Activated CD8-positive, alpha-beta memory T cell treated with anti-CD3 and anti-CD28 coated beads for 36 hours (primary cell): ENCODE measurements around the gene HMGCS1. TPM values are rescaled to one million over a fixed set of nuclear protein-coding genes. Genes with fewer than 3 reads are reported as not detected.
"Not testable (repeated sequence)": the region's sequence is repeated elsewhere in the genome, so short reads cannot be mapped to it uniquely, and the experiment has no call there.

Source experiments
- CTCF ChIA-PET: fragments of 350-600 bp; sonication (Branson Sonifier 250); formaldehyde crosslinking; loops from one replicate; lab custom pipeline; 2021; ENCODE audit warnings: antibody characterized with exemption; lab: Charles Lee
- POLR2A ChIA-PET: fragments of 350-600 bp; sonication (Branson Sonifier 250); formaldehyde crosslinking; loops from one replicate; lab custom pipeline; 2021; ENCODE audit warnings: antibody characterized with exemption; lab: Charles Lee
- total RNA-seq, 2 experiments: library from RNA; stranded (reverse); gene quantifications; one replicate each; pipeline ENCODE4 v1.2.3, GENCODE V29; 2021

HMGCS1 gene
- total RNA-seq, 2 experiments from 2014 or later, result 91.4 to 93.3 TPM

DNA sequence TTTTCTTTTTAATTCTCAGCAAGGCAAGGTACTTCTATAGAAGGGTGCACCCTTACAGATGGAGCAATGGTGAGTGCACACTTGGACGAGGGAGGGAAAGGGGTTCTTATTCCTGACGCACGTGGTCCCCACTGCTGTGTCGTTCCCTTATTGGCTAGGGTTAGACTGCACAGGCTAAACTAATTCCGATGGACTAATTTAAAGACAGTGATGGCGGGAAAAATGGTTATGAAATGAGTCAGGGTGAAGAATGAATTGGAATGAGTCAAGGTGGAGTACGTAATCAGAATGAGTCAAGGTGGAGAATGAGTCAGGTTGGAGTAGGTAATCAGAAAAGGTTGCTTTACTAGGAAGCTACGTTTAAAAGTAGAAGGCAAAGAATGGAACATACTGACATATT, 2.1 kb upstream of the HMGCS1 start:
- POLR2A ChIA-PET, result interaction anchor here (0.7 to 1.1 kb wide), 4 partner anchors 15 to 322 kb away, joined by 3 to 5 read pairs (median 4); partner anchors contain the start of gene TMEM267
- CTCF ChIA-PET, result interaction anchor here (0.6 to 1.0 kb wide), 4 partner anchors 168 to 237 kb away, joined by 3 to 4 read pairs (median 3); partner anchors contain the start of genes TMEM267 and ZNF131

DNA sequence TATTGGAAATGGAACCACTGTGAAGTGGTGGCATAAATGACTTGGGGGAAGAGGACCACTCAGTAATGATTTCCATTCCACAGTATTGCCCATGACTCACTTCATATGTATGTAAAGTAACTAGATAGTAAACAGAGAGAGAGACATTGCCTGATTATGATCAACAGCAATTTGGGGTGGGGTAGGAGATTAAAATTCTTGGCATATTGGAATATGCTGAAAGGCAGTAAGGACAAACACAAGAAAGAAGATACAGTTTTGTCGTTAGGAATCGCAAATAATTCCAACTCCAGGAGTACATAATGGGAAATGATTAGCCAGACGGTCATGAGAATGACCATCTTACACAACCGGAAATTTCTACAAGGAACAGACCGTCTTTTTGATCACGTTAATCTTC, 1.5 kb upstream of the HMGCS1 start:
- POLR2A ChIA-PET, result interaction anchor here (1.7 to 2.9 kb wide), 2 partner anchors 170 to 194 kb away, joined by 6 to 36 read pairs; partner anchors contain the start of genes TMEM267 and ZNF131
- CTCF ChIA-PET, result interaction anchor here (0.8 to 1.0 kb wide), 2 partner anchors 75 to 169 kb away, joined by 3 read pairs; partner anchors contain the start of gene TMEM267

DNA sequence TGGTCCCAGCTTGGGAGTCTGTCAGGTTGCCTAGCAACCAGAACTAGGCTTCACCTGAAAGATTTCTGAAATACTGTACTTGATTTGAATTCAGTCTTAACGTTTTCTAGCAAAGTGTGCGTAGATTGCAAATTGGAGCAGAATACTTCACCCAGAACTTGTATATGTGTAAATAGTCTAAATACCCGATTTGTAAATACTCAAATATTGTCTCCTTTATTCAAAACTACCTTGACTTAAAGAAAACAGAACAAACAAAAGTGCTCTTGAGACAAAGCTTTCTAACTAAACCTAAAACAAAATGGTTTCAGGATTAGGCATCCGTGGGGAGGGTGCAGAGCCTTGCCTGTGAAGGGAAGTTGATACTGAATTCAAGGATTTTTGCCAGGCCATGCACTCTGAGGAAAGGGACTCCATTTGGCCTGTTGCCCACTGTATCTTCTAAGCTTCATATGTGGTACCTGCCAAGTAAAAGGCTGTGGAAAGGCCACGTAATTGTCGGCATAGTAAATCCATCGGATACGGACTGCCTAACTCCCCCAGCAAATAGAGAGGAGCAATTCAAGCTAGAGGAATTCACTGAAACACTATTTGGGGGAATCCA, 744 bp upstream of the HMGCS1 start:
- ChIA-PET POLR2A (interaction anchor here (0.5 to 2.9 kb wide), 7 partner anchors 11 to 241 kb away, joined by 3 to 36 read pairs (median 5); partner anchors contain the start of genes NIM1K, TMEM267 and ZNF131), CTCF (interaction anchor here (1.0 to 1.5 kb wide), 5 partner anchors 10 to 208 kb away, joined by 3 to 8 read pairs (median 4); partner anchors contain the start of gene TMEM267)

DNA sequence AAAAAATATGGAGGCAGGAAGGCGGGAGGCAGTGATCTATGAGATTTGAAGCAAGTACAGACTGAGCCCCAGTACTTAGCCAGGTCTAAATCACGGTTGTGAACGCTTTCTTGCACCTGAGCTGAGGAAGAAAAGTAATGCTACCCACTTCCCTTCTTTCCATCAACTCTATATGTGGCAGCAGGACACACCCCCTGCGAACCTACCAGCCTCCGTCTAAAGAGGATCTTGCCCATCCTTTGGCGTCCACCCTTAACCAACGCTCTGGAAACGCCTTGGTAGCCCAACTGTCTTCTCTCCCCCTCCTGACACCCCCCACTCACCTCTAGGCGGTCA, 545 bp downstream of the HMGCS1 start:
- POLR2A ChIA-PET, result interaction anchor here (0.6 to 2.9 kb wide), 4 partner anchors 172 to 362 kb away, joined by 3 to 36 read pairs (median 5); partner anchors contain the start of genes TMEM267 and ZNF131

DNA sequence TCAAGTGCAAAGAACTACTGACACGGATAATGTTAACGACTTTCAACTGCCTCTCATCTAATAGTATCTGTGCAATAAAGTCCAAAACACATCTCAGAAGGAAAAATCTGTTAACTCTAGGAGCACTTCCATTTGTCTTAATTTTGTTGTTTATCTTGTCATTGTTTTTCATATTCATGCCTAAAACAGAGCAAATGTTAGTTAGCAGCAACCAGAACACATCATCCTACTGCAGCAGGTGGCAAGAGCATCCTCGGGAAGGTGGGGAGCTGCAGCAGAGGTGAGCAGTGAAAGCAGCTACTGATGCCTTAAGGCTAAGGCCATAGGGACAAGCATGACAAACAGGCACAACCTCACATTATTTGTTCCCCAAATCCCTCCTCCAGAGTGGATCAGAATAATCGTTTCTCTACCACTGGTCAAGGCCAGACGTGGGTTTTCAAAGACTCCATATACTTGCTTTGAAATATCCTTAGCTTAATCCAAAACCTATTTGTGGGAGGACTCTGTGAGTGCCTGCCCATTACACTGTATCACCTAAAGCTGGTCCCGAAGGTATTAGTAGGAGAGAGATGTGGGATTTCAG, 1.0 kb downstream of the HMGCS1 start:
- ChIA-PET POLR2A (interaction anchor here (0.7 to 2.9 kb wide), 4 partner anchors 120 to 243 kb away, joined by 3 to 36 read pairs (median 5); partner anchors contain the start of genes NIM1K, TMEM267 and ZNF131), CTCF (interaction anchor here (1.4 to 1.6 kb wide), 2 partner anchors 71 to 206 kb away, joined by 4 to 5 read pairs; no protein-coding TSS in a partner anchor)

More for the DNA sequence above, 545 bp downstream of the HMGCS1 start:
- CTCF ChIA-PET, result interaction anchor here (1.2 to 1.6 kb wide), 4 partner anchors 9 to 207 kb away, joined by 3 to 5 read pairs (median 4); no protein-coding TSS in a partner anchor

DNA sequence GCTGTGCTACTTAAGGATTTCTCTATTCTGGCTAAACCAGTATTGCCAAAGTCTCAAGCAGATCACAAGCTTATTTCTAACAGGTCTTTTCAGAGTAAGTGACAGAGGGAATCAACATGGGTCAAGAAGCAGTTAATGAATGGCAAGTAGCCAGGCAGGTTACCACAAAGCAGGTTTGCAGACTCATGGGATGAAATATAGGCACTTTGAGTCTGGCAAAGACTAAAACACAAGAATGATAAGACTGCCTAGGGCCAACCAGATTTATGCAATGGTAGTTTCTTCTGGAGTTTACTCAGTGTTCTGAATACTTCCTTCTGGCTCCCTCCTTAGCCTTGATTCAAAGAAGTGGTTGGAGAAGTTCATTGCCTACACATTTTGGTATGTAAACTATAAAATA, 3.6 kb downstream of the HMGCS1 start:
- ChIA-PET CTCF (no interaction called here), POLR2A (no interaction called here)

DNA sequence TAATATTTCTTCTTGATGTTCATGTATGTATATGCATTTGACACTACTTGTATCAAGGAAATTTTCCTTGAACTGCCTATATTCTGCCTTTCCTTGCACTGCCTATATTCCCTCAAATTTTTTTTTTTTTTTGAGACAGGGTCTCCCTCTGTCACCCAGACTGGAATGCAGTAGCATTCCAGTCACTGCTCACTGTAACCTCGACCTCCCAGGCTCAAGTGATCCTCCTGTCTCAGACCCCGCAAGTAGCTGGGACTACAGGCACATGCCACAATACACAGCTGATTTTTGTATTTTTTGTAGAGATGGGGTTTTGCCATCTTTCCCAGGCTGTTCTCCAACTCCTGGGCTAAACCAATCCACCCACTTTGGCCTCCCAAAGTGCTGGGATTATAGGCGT, 4.1 kb downstream of the HMGCS1 start:
- POLR2A ChIA-PET, result no interaction called here
- CTCF ChIA-PET, result no interaction called here

DNA sequence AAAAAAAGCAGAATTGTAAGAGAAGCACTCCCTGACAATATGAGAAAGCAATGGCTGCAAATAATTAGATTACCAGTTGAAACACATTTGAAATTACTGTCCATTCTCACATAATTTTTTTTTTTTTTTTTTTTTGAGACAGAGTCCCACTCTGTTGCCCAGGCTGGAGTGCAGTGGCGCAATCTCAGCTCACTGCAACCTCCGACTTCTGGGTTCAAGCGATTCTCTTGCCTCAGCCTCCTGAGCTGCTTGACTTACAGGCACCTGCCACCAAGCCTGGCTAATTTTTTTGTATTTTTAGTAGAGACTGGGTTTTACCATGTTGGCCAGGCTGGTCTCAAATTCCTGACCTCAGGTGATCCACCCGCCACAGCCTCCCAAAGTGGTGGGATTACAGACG, 6.3 kb downstream of the HMGCS1 start:
- POLR2A ChIA-PET, CTCF ChIA-PET: not testable (repeated sequence)

DNA sequence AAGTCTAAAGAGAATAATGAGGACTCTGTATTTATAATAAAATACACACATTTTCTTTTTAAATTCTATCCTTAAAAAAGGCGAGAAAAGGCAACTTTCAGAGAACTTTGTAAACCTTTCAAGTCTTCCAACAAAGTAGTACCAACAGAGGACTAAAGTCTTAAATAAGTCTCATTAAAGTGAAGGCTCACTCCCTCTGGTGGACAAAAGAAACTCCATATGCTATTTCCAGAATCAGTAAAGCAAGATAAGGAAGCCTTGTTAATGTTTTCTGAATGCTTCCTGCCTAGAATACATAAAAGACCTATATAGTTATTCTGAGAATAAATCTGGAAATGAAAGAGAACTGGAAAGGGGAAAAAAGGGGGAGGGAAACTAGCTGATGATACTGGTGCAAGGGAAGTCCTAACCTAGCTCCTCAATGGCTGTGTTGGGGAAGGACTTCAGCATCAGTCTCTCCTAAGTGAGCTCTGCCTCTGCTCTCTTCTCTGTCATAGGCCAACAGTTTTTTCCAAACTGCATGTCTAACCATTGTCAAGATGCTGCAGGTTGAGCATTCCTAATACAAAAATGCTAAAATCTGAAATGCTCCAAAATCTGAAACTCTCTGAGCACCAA, 7.2 kb downstream of the HMGCS1 start:
- ChIA-PET POLR2A (no interaction called here), CTCF (interaction anchor here (1.1 kb wide), 1 partner anchor 193 kb away, joined by 7 read pairs; no protein-coding TSS in a partner anchor)

DNA sequence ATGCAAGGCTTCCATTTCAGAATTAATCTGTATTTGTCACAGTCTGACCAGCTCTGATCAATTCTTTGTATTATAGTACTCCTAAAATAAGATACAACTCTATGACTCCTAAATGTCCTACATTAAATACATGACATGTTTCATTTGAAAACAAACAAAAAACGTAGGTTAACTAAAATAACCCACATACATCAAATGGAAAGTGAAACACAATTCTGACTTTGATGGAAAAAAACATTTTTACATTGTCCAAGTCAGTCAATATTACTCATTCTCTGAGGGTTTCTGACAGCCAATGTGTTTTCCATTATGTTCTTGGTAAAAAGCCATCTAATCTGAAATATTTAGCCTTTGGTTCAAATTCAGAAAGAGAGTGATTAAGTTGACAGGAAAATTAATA, 8.7 kb downstream of the HMGCS1 start:
- ChIA-PET CTCF (interaction anchor here (1.2 to 1.3 kb wide), 2 partner anchors 9 to 86 kb away, joined by 3 to 6 read pairs; partner anchors contain the start of gene HMGCS1), POLR2A (no interaction called here)

DNA sequence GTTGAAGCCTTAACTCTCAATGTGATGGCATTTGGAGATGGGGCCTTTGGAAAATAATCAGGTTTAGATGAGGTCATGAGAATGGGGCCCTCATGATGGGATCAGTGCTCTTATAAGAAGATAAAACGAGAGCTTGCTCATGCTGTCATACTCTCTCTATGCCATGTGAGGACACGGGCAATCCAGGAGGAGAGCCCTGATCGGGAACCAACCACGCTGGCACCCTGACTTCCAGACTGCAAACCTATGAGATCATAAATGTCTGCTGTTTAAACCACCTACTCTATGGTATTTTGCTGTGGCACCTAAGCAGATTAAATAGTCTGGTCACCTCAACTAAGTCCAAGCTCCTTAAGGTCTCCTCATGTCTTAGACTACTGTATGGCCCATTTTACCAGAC, 10.0 kb downstream of the HMGCS1 start:
- ChIA-PET POLR2A (interaction anchor here (0.7 kb wide), 1 partner anchor 11 kb away, joined by 3 read pairs; no protein-coding TSS in a partner anchor), CTCF (interaction anchor here (0.6 to 1.3 kb wide), 4 partner anchors 8 to 181 kb away, joined by 3 to 6 read pairs (median 4); partner anchors contain the start of gene HMGCS1)

DNA sequence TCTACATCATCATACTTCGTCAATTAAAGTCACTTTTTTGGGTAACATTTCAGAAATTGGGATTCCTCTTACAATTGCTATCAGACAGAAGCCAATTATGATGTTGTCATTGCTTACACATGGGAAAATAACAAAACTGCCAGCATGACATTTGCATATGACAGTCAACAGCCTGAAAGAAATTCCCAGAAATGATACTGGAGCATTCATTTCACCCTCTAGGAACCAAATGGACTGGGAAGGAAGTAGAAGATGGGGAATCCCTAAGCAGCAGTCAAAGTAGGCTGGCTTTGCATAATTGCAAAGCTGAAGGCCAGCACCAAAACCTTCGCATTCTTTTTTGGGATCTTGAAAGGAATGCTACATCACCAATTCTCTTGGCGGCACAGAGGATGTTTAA, 10.7 kb downstream of the HMGCS1 start:
- ChIA-PET POLR2A (no interaction called here), CTCF (interaction anchor here (0.5 kb wide), 1 partner anchor 284 kb away, joined by 3 read pairs; no protein-coding TSS in a partner anchor)

DNA sequence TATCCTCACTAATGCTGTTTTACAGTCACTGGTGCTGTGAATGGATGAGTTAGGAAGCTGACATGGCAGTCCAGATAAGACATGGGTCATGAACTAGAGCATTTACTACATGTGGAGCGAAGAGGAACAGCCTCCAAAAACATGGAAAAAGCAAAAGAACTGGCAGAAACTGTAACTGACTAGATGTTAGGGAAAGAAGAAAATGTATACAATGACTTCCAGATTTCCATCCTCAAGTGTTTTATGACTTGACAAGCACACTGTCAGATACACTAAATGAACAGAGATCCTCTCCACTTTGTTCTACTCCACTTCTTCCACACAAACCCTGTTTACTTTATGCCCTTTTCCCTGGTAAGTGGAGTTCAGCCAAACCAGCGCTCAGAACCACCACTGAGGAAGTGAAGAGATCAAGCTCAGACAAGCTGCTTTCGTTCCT, 11.5 kb downstream of the HMGCS1 start:
- ChIA-PET CTCF (no interaction called here), POLR2A (interaction anchor here (0.6 kb wide), 1 partner anchor 121 kb away, joined by 3 read pairs; no protein-coding TSS in a partner anchor)

DNA sequence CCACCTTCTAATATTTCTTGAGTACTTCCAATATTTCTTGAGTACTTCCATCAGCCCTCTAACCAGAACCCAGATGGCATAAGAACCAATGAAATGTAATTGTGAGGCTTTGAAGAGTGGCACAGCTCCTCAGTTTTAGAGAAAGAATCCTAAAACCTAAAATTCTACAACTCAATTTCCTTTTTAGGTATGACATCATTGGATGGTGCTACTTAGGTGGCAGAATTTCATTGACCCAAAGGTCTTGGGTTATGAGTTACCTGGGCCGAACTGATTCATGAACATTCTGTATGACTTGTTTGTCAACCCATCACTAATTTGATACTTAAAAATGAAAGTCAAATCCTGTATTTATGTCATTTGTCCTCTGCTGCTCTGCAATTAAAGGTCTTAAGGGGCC, 13.1 kb downstream of the HMGCS1 start:
- CTCF ChIA-PET, result no interaction called here
- POLR2A ChIA-PET, result interaction anchor here (0.5 to 0.7 kb wide), 4 partner anchors 15 to 156 kb away, joined by 3 to 7 read pairs (median 4); no protein-coding TSS in a partner anchor

DNA sequence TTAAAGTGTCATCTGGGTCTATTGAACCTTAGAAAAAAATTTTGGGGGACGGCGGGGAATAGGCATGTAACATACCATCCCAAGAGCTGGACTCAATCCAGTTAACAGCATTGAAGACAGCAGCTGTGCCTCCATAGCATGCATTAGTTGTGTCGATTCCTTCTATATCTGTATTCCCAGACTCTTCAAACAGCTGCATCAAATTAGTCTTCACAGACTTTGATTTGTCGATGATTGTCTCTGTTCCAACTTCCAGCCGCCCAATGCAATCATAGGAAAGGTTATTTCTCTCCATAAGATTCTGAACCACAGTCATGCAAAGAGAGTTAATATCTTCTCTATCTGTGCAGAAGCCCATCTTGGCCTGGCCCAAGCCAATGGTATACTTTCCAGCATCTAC, 14.8 kb downstream of the HMGCS1 start:
- ChIA-PET POLR2A (no interaction called here), CTCF (no interaction called here)

DNA sequence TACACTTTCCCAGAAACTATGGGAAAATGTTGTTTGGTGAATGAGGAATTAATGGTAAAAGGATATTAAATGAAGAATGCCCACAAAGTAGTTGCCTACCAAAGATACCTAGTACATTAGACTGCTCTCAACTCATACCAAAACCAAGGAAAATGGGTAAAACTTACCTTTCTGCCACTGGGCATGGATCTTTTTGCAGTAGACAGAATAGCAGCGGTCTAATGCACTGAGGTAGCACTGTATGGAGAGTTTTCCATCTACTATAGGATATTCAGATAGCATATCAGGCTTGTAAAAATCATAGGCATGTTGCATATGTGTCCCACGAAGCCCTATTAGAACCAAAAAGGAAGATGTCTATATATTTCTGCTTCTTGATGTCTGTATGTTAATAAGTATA, 16.4 kb downstream of the HMGCS1 start:
- CTCF ChIA-PET, result interaction anchor here (0.6 kb wide), 1 partner anchor 80 kb away, joined by 4 read pairs; no protein-coding TSS in a partner anchor
- POLR2A ChIA-PET, result no interaction called here

DNA sequence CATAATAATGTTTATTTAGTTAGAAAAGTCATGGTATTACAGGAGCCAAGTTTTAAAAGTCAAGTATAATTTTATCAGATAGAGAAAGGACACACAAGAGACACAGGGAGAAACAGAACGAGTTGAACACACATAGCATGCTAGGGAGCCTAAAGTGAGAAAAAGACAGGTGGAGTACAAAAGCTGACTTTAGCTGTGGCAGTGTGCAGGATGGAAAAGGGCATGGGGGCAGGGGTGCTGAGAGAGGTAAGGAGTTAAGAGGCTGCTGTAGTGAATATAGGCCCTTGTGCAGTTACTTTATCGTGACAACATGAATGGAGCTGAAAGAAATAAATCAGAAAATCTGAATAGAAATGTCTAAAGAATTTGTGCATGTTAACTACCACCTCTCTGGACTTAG, 18.0 kb downstream of the HMGCS1 start:
- POLR2A ChIA-PET, result interaction anchor here (0.6 kb wide), 1 partner anchor 99 kb away, joined by 5 read pairs; no protein-coding TSS in a partner anchor
- CTCF ChIA-PET, result interaction anchor here (0.6 kb wide), 1 partner anchor 17 kb away, joined by 3 read pairs; no protein-coding TSS in a partner anchor

DNA sequence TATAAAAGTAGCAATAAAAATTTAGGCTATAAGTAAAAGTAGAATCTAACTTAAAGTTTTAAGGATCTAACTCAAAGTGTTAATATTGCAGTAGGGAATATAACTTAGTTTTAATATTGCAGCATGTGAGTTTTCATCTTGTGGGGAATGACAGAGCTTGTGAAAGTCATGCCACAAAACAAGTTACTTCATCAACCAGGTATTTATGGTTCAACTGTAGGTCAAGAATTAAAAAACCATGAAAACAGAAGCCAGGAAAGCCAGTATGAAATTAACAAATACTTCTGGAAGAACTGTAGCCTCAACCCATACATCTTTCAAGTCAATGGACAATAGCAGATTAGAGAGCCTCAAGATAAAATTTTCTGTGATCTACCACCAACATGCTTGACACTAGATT, 19.0 kb downstream of the HMGCS1 start:
- CTCF ChIA-PET, result no interaction called here

DNA sequence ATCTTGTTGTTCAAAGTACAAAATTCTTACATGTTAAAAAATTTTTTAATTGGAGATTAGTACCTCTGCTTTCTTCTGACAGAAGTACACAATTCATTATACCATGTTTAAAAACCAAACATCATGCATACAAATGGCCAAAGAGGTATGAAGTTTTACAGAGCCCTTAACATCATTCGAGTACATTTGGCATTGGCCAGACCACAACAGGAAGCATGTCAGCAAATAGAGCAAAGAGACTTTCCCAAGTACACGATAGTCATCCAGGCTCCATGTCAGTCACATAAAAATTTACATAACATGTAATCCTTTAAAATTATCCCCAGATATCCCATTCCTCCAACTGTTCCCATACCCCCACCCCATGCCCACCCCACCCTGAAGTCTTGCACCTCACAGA, 22.5 kb downstream of the HMGCS1 start:
- CTCF ChIA-PET, result no interaction called here
- POLR2A ChIA-PET, result no interaction called here

More for the DNA sequence above, 19.0 kb downstream of the HMGCS1 start:
- POLR2A ChIA-PET, result no interaction called here
